HCT116 (cell line): ENCODE data around the gene CHADL. TPM values are rescaled to one million over a fixed set of nuclear protein-coding genes. Genes with fewer than 3 reads are reported as not detected.

ENCODE experiments used
- ATAC-seq: fragments of 200-7000 bp; cut with Tn5 transposase; 2 replicates; pipeline ENCODE4 v1.9.1; 2020; ENCODE audit warnings: mild to moderate bottlenecking, moderate library complexity
- BruUV-seq: library from RNA; stranded (reverse); fragments of 400-500 nt; replicated peaks from 2 replicates; lab custom pipeline; 2021; lab: Mats Ljungman, UMichigan
- CTCF ChIA-PET: fragments of 300-600 bp; sonication (Branson Sonifier 250); formaldehyde crosslinking; loops from one replicate; lab custom pipeline; 2021; ENCODE audit warnings: antibody characterized with exemption; lab: Charles Lee
- POLR2A ChIA-PET: fragments of 300-600, 350-600 bp; sonication (Branson Sonifier 250); formaldehyde crosslinking; loops from one replicate; lab custom pipeline; 2021; ENCODE audit warnings: antibody characterized with exemption; lab: Charles Lee
- RAD21 ChIA-PET, 2 experiments: fragments of 300-600 bp; sonication (Branson Sonifier 250); formaldehyde crosslinking; loops; one replicate each; lab custom pipeline; 2023; ENCODE audit warnings: low total read pairs in 2 of 2; ENCODE audit not compliant: uncharacterized antibody in 2 of 2, unreplicated experiment in 2 of 2, low non-redundant PET in 1 of 2; lab: Charles Lee
- DNase-seq: peaks from one replicate; pipeline ENCODE4 v3.0.0-alpha.2; 2010; ENCODE audit warnings: low read depth, low spot score
- H2AFZ ChIP-seq: fragments of 200-600 bp; shearing (Covaris generic), sonication (generic); 2 replicates; pipeline ENCODE4 v1.6.1; 2017; ENCODE audit warnings: low read depth, mixed run types, mixed read lengths, antibody characterized with exemption, low read length; ENCODE audit not compliant: poor library complexity, severe bottlenecking
- H3K27ac ChIP-seq: 2 replicates; pipeline ENCODE4 v1.5.1; 2012; ENCODE audit warnings: low read depth, low read length
- H3K27me3 ChIP-seq: fragments of 200-600 bp; sonication (generic); 2 replicates; pipeline ENCODE4 v1.6.1; 2016; ENCODE audit warnings: mixed run types, low read length, mixed read lengths; ENCODE audit not compliant: insufficient read depth
- H3K36me3 ChIP-seq, 2 experiments: fragments of 200-500 bp in 1 of 2; fragments of 200-600 bp in 1 of 2; sonication (Bioruptor generic) in 1 of 2; sonication (generic) in 1 of 2; 2 replicates each; pipeline versions ENCODE4 v1.5.1 to v1.6.1; 2014 to 2016; ENCODE audit warnings: low read length in 2 of 2, inconsistent platforms in 1 of 2, mixed read lengths in 1 of 2, mixed run types in 1 of 2; ENCODE audit not compliant: insufficient read depth in 2 of 2, control insufficient read depth in 1 of 2
- H3K4me1 ChIP-seq, 2 experiments: fragments of 200-600 bp in 1 of 2; sonication (generic) in 1 of 2; 2 replicates each; pipeline versions ENCODE4 v1.5.1 to v1.6.1; 2012 to 2017; ENCODE audit warnings: low read length in 2 of 2, inconsistent platforms in 1 of 2, mild to moderate bottlenecking in 1 of 2, mixed read lengths in 1 of 2, mixed run types in 1 of 2, moderate library complexity in 1 of 2; ENCODE audit not compliant: insufficient read depth in 2 of 2, control insufficient read depth in 1 of 2
- H3K4me2 ChIP-seq: fragments of 200-600 bp; sonication (generic); 2 replicates; pipeline ENCODE4 v1.6.1; 2017; ENCODE audit warnings: mixed run types, low read length, mixed read lengths
- H3K4me3 ChIP-seq, 2 experiments: fragments of 200-600 bp in 1 of 2; sonication (generic) in 1 of 2; replicated peaks in 1 of 2; 2 replicates each; pipeline ENCODE4 v1.5.1; 2011 to 2016; ENCODE audit warnings: low read length in 2 of 2, control low read depth in 1 of 2, low read depth in 1 of 2, mild to moderate bottlenecking in 1 of 2, mixed read lengths in 1 of 2, mixed run types in 1 of 2
- H3K79me2 ChIP-seq: fragments of 200-600 bp; sonication (generic); 2 replicates; pipeline ENCODE4 v1.6.1; 2017; ENCODE audit warnings: mild to moderate bottlenecking, mixed run types, low read length, moderate library complexity, mixed read lengths; ENCODE audit not compliant: insufficient read depth
- H3K9ac ChIP-seq: fragments of 200-600 bp; sonication (generic); 2 replicates; pipeline ENCODE4 v1.6.1; 2016; ENCODE audit warnings: low read length, mixed read lengths
- H3K9me2 ChIP-seq: fragments of 200-600 bp; sonication (generic), shearing (Covaris generic); 2 replicates; pipeline ENCODE4 v1.6.1; 2017; ENCODE audit warnings: mixed run types, mild to moderate bottlenecking, moderate library complexity; ENCODE audit not compliant: insufficient read depth
- H3K9me3 ChIP-seq, 2 experiments: fragments of 200-500 bp in 1 of 2; fragments of 200-600 bp in 1 of 2; sonication (Bioruptor generic) in 1 of 2; sonication (generic) in 1 of 2; 2 replicates each; pipeline ENCODE4 v1.6.1; 2014 to 2017; ENCODE audit warnings: low read length in 2 of 2, mixed read lengths in 2 of 2, inconsistent platforms in 1 of 2, low read depth in 1 of 2, mild to moderate bottlenecking in 1 of 2, mixed run types in 1 of 2, moderate library complexity in 1 of 2; ENCODE audit not compliant: control insufficient read depth in 1 of 2, insufficient read depth in 1 of 2
- H4K20me1 ChIP-seq: fragments of 200-600 bp; sonication (generic), shearing (Covaris generic); 2 replicates; pipeline ENCODE4 v1.6.1; 2017; ENCODE audit warnings: mixed run types, mild to moderate bottlenecking, moderate library complexity; ENCODE audit not compliant: insufficient read depth
- EGR1 ChIP-seq: IDR thresholded peaks from 2 replicates; pipeline ENCODE4 v1.6.1; 2012; ENCODE audit warnings: low read depth
- ELF1 ChIP-seq: IDR thresholded peaks from 2 replicates; pipeline ENCODE4 v1.6.1; 2012; ENCODE audit warnings: low read depth, borderline replicate concordance
- EZH2phosphoT487 ChIP-seq: fragments of 200-600 bp; IDR thresholded peaks from 2 replicates; pipeline ENCODE4 v1.6.1; 2018; ENCODE audit warnings: antibody characterized with exemption, borderline replicate concordance
- FOSL1 ChIP-seq: IDR thresholded peaks from 2 replicates; pipeline ENCODE4 v1.6.1; 2012; ENCODE audit warnings: low read depth
- JUND ChIP-seq: IDR thresholded peaks from 2 replicates; pipeline ENCODE4 v1.6.1; 2012
- MAX ChIP-seq: IDR thresholded peaks from 2 replicates; pipeline ENCODE4 v1.6.1; 2012
- SIN3A ChIP-seq: IDR thresholded peaks from 2 replicates; pipeline ENCODE4 v1.6.1; 2012; ENCODE audit warnings: low read depth
- ZBTB33 ChIP-seq: IDR thresholded peaks from 2 replicates; pipeline ENCODE4 v1.6.1; 2011; ENCODE audit warnings: mild to moderate bottlenecking, low read length, moderate library complexity; ENCODE audit not compliant: insufficient replicate concordance; ENCODE audit errors: extremely low read depth
- ZFX ChIP-seq: fragments of 450-650 bp; IDR thresholded peaks from 2 replicates; pipeline ENCODE4 v1.6.1; 2017
- intact Hi-C: fragments of 100-400 bp; cut with micrococcal nuclease; formaldehyde crosslinking; loops from 2 replicates; pipeline ENCODE4 v1.10.0; 2022
- total RNA-seq: library from RNA; stranded (reverse); gene quantifications from one replicate; pipeline ENCODE4 v1.2.1, GENCODE V29; 2021; ENCODE audit not compliant: unreplicated experiment

CHADL gene
- total RNA-seq, 1 experiment from 2014 or later = 0.47 TPM

- Histone ChIP-seq H3K4me2 (no peak overlapping the region), H3K9ac (no peak overlapping the region), H3K27me3 (no peaks in the 10 kb centered on the region), H3K4me1 (peaks cover 4 to 19% of the 10 kb centered on the region in 2 experiments), H3K4me3 (no peak overlapping the region), H3K79me2 (peaks cover 27% of the 10 kb centered on the region), H4K20me1 (no peaks in the 10 kb centered on the region), H3K9me2 (no peaks in the 10 kb centered on the region), H3K9me3 (no peaks in the 10 kb centered on the region), H3K36me3 (no peaks in the 10 kb centered on the region), H3K27ac (no peak overlapping the region), H2AFZ (no peak overlapping the region)
- no TSS peak for BruUV-seq
- TF ChIP-seq JUND (no peak), ELF1 (no peak), EGR1 (no peak), FOSL1 (no peak)
- intact Hi-C loops = no loop called here
- no peak for DNase-seq
- RAD21 ChIA-PET = no interaction called here
- no peak for ATAC-seq
- POLR2A ChIA-PET = no interaction called here
- CTCF ChIA-PET = no interaction called here
These were observed 37.6 kb downstream of the CHADL start for GRCh38 chr22:41203118-41203517.

- Histone ChIP-seq H4K20me1 (no peaks in the 10 kb centered on the region), H3K36me3 (no peaks in the 10 kb centered on the region)
These were observed 39.6 kb downstream of the CHADL start for GRCh38 chr22:41201141-41201540.

More at GRCh38 chr22:41201141-41201540, 39.6 kb downstream of the CHADL start:
- ChIA-PET RAD21 (no interaction called here), CTCF (no interaction called here), POLR2A (no interaction called here)
- Histone ChIP-seq H3K27ac (no peak overlapping the region), H3K27me3 (no peaks in the 10 kb centered on the region), H2AFZ (no peak overlapping the region), H3K4me1 (peaks cover 4 to 32% of the 10 kb centered on the region in 2 experiments), H3K9me2 (no peaks in the 10 kb centered on the region), H3K9ac (no peak overlapping the region), H3K4me3 (no peak overlapping the region), H3K79me2 (peaks cover 10% of the 10 kb centered on the region), H3K4me2 (no peak overlapping the region), H3K9me3 (no peaks in the 10 kb centered on the region)
- TF ChIP-seq SIN3A (no peak), JUND (no peak), ZFX (no peak), MAX (no peak), ZBTB33 (no peak), EZH2phosphoT487 (no peak), ELF1 (no peak), EGR1 (no peak)
- ATAC-seq = no peak
- intact Hi-C loops = no loop called here
- no TSS peak for BruUV-seq
- DNase-seq = no peak
